Activated naive CD8-positive, alpha-beta T cell (primary cell): ENCODE measurements around the gene CFAP210.

ENCODE experiments used
- H3K27ac Mint-ChIP-seq: one replicate; pipeline ENCODE4 v1.8.0; 2021; ENCODE audit warnings: mixed read lengths
- H3K27me3 Mint-ChIP-seq: one replicate; pipeline ENCODE4 v1.8.0; 2021; ENCODE audit warnings: mixed read lengths
- H3K36me3 Mint-ChIP-seq: one replicate; pipeline ENCODE4 v1.8.0; 2021; ENCODE audit warnings: mixed read lengths
- H3K4me1 Mint-ChIP-seq: one replicate; pipeline ENCODE4 v1.8.0; 2021; ENCODE audit warnings: low read depth, mixed read lengths
- H3K4me3 Mint-ChIP-seq: one replicate; pipeline ENCODE4 v1.8.0; 2021; ENCODE audit warnings: mild to moderate bottlenecking, mixed read lengths
- H3K9me3 Mint-ChIP-seq: one replicate; pipeline ENCODE4 v1.8.0; 2021; ENCODE audit warnings: low read depth, mixed read lengths

CFAP210 gene

DNA sequence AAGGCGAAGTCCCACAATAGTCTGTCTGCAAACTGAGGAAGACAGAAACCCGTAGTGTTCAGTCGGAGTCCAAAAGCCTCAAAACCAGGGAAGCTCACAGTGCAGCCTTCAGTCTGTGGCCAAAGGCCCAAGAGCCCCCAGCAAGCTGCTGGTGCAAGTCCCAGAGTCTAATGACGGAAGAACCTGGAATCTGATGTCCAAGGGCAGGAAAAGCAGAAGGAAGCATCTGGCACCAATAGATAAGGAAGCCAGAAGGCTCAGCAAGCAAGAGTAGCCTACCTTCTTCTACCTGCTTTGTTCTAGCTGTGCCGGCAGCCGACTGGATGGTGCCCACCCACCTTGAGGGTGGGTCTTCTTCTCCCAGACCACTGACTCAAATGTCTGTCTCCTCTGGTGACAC lies 21.8 kb downstream of the CFAP210 start:
- no peak overlapping the region for H3K27ac Mint-ChIP-seq
- peaks cover 10% of the 10 kb centered on the region for H3K27me3 Mint-ChIP-seq
- H3K9me3 Mint-ChIP-seq: no peaks in the 10 kb centered on the region
- no peak overlapping the region for H3K4me3 Mint-ChIP-seq
- no peaks in the 10 kb centered on the region for H3K4me1 Mint-ChIP-seq
- no peaks in the 10 kb centered on the region for H3K36me3 Mint-ChIP-seq

DNA sequence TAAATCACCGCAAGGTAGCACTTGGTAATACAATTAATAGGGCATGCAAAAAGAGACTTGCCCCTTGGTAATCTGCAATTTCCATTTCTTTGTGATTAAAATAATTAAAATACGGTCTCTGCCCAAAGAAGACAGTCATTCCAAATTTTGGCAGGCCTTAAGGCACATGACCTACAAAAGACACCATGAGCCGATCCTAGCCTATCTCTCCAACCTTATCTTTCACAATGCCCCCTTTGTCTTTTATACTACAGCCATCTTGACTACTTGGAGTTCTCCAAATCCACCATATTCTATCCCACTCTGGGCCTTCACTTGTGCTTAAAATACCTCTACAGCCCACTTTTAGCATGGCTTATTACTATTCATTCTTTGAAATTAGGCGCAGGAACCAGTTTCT lies 23.3 kb downstream of the CFAP210 start:
- no peaks in the 10 kb centered on the region for H3K4me1 Mint-ChIP-seq
- H3K9me3 Mint-ChIP-seq: no peaks in the 10 kb centered on the region
- peaks cover 2% of the 10 kb centered on the region for H3K36me3 Mint-ChIP-seq
- H3K27ac Mint-ChIP-seq: no peak overlapping the region
- H3K27me3 Mint-ChIP-seq: peaks cover 12% of the 10 kb centered on the region
- H3K4me3 Mint-ChIP-seq: no peak overlapping the region

DNA sequence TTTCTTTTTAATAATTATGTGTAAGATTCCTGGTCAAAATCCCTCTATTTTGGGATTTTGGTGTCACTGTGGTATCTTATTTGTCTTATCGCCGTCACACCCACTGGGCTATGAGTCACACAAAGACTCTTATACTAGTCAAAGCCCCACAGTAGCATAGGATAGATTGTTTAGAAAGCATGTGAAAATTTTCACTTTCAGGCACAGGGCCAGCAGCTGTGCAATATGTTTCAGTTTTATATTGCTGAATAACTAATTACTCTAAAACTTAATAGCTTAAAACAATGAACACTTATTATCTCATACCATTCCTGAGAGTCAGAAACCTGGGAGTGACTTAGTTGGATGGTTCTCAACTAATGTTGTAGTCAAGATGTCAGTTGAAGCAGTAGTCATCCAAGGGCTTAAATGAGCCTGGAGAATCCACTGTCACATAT lies 24.0 kb downstream of the CFAP210 start:
- Mint-ChIP-seq H3K9me3 (no peaks in the 10 kb centered on the region), H3K27me3 (peaks cover 10% of the 10 kb centered on the region), H3K4me3 (no peak overlapping the region), H3K27ac (no peak overlapping the region), H3K36me3 (peaks cover 2% of the 10 kb centered on the region), H3K4me1 (no peaks in the 10 kb centered on the region)

DNA sequence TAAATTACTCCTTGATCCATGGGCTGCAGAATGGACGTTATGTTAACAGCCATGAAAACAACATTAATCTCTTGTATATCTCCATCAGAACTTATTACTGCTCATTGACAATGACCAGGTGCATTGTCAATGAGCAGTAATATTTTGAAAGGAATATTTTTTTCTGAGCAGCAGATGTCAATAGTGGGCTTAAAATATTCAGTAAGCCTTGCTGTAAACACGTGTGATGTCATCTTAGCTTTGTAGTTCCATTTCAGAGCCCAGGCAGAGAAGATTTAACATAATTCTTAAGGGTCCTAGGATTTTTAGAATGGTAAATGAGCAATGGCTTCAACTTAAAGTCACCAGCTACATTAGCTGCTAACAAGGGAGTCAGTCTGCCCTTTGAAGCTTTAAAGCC lies 26.6 kb downstream of the CFAP210 start:
- H3K36me3 Mint-ChIP-seq: peaks cover 2% of the 10 kb centered on the region
- H3K27ac Mint-ChIP-seq: no peak overlapping the region
- H3K4me3 Mint-ChIP-seq: no peak overlapping the region
- no peaks in the 10 kb centered on the region for H3K4me1 Mint-ChIP-seq
- H3K9me3 Mint-ChIP-seq: no peaks in the 10 kb centered on the region
- peaks cover 5% of the 10 kb centered on the region for H3K27me3 Mint-ChIP-seq

DNA sequence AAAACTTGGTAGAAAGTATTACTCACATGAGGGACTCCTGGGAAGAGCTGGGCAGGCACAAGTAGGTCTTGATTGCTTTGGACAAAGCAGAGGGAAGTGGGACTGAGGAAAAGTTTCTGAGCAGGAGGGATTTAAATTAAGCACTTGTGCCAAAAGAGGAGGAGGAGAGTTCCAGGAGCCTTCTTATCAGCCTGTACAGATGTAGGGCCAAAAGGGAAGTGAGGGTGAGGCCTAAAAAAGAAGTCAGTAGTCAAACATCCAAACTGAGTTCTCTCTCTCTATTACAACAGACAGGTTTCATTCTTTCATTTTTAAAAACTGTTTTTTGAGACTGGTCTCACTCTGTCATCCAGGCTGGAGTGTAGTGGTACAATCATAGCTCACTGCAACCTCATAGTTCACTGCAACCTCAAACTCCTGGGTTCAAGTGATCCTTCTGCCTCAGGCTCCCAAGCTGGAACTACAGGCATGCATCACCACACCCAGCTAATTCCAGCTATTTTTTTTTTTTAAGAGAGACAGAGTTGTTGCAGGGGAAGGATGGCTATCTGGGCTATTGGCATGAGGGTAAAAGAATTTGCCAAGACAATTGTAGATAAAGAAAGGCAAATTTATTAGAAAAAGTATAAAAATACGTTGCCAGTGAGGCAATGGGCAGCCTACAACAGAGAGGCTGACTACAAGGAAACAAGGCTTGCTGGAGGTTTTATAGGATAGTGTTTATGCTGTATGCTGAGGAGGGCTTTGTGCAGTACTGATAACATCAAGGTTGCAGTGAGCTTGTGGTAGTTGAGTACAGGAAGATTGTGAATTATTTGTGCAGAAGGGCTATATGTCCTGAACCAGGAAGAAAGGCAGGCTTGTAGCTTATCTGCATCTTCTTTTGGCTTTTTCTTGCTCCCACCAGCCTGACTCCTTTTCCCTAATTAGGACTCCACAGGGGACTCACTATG lies 29.0 kb downstream of the CFAP210 start:
- no peak overlapping the region for H3K4me3 Mint-ChIP-seq
- H3K27me3 Mint-ChIP-seq: peaks cover 8% of the 10 kb centered on the region
- H3K4me1 Mint-ChIP-seq: no peaks in the 10 kb centered on the region
- peaks cover 2% of the 10 kb centered on the region for H3K36me3 Mint-ChIP-seq
- no peak overlapping the region for H3K27ac Mint-ChIP-seq
- no peaks in the 10 kb centered on the region for H3K9me3 Mint-ChIP-seq

DNA sequence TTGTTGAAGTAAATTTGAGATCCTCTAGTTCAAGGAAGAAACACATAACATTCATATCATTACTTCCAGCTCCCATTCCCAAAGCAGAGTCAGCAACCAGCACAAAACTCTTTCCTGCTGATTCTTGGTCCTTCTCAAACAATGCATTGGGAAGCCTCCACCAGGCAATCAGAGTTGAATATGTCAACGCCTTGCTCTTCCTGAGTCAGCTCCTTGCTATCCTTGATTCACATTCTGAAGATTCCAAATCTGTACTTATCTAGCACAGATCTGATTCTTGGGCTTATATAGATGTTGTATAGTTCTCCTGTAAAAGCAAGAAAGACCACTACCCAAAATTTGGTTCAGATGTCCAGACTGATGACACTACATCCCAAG lies 29.6 kb downstream of the CFAP210 start:
- Mint-ChIP-seq H3K27ac (no peak overlapping the region), H3K36me3 (peaks cover 2% of the 10 kb centered on the region), H3K27me3 (peaks cover 8% of the 10 kb centered on the region), H3K4me1 (no peaks in the 10 kb centered on the region), H3K4me3 (no peak overlapping the region), H3K9me3 (no peaks in the 10 kb centered on the region)

DNA sequence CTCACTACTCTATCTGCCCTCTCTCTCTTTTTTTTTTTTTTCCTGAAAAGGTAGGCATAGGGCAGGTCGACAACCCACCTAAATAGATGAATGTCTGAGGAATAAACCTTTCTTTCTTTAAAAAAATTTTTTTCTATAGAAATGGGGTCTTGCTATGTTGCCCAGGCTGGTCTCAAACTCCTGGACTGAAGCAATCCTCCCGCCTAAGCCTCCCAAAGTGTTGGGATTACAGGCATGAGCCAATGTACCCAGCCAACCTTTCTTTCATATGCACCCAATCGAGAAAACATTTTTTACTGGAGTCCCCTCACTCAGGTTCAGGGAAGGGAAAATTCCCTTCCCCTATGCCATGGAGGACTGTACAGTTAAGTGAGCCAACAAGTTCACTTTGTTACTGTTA lies 31.0 kb downstream of the CFAP210 start:
- Mint-ChIP-seq H3K27me3 (peaks cover 8% of the 10 kb centered on the region), H3K27ac (no peak overlapping the region), H3K36me3 (peaks cover 2% of the 10 kb centered on the region), H3K4me1 (no peaks in the 10 kb centered on the region), H3K4me3 (no peak overlapping the region), H3K9me3 (no peaks in the 10 kb centered on the region)

DNA sequence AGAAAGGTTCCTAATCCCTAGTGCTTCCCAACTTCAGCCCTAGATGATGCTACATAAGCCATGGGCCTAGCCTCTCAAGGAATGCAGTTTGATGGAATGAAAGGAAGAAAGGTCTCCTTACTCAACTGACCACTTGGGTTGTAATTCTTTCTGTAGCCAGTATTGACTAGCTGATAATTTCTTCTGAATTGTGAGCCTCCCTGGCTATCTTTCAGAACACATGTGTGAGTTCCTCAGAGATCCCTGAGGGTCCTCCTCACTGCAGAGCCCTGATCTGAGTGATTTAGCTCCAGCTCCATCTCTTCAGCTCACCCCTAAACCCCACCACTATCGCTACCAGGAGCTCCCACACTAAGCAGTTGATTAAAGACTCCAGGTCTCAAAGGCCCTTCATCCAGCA lies 31.5 kb downstream of the CFAP210 start:
- no peak overlapping the region for H3K27ac Mint-ChIP-seq
- H3K4me3 Mint-ChIP-seq: no peak overlapping the region
- no peaks in the 10 kb centered on the region for H3K9me3 Mint-ChIP-seq
- H3K4me1 Mint-ChIP-seq: no peaks in the 10 kb centered on the region
- H3K36me3 Mint-ChIP-seq: peaks cover 2% of the 10 kb centered on the region
- H3K27me3 Mint-ChIP-seq: peaks cover 8% of the 10 kb centered on the region

DNA sequence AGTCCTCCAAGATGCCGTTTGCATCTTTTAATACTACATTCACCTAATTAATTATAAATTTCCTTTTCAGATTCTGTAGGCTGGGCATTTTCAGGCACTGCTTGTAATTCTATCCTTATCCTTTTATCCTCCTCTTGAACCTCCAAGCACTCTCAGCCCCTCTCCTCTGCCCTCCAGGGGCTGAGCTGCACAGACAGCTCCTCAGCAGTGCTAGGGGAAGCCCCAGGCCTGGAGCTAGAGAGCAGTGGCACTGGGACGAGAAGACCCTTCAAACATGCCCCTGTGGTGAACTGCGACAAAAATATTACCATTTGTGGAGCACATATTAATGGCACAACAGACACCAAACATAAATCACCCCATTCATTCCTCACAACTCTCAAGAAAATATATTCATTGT lies 32.9 kb downstream of the CFAP210 start:
- Mint-ChIP-seq H3K36me3 (no peaks in the 10 kb centered on the region), H3K9me3 (no peaks in the 10 kb centered on the region), H3K4me1 (no peaks in the 10 kb centered on the region), H3K4me3 (no peak overlapping the region), H3K27me3 (peaks cover 6% of the 10 kb centered on the region), H3K27ac (no peak overlapping the region)

DNA sequence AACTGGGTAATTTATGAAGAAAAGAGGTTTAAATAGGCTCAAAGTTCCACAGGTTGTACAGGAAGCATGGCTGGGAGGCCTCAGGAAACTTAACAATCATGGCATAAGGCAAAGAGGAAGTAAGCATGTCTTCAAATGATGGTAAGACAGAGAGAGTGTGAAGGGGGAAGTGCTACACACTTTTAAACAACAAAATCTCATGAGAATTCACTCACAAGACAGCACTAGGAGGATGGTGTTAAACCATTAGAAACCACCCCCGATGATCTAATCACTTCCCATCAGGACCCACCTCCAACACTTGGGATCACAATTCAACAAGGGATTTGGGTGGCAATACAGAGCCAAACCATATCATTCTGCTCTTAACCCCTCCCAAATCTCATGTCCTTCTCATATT lies 34.9 kb downstream of the CFAP210 start:
- Mint-ChIP-seq H3K9me3 (no peaks in the 10 kb centered on the region), H3K27ac (no peak overlapping the region), H3K36me3 (no peaks in the 10 kb centered on the region), H3K4me3 (no peak overlapping the region), H3K27me3 (peaks cover 9% of the 10 kb centered on the region), H3K4me1 (no peaks in the 10 kb centered on the region)

DNA sequence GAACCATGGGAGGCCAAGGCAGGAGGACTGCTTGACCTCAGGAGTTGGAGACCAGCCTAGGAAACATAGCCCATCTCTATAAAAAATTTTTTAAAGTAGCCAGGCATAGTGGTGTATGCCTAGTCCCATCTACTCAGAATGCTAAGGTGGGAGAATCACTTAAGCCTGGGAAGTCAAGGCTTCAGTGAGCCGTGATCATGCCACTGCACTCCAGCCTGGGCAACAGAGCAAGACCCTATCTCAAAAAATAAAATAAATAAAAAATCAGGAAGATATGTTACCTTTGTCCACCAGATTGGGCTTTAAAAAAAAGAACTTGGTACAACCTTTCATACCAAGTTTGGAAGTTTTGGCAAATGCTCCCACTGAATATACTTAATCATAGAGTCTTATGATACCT lies 35.3 kb downstream of the CFAP210 start:
- H3K4me1 Mint-ChIP-seq: no peaks in the 10 kb centered on the region
- H3K27ac Mint-ChIP-seq: no peak overlapping the region
- H3K36me3 Mint-ChIP-seq: no peaks in the 10 kb centered on the region
- H3K4me3 Mint-ChIP-seq: no peak overlapping the region
- no peaks in the 10 kb centered on the region for H3K9me3 Mint-ChIP-seq
- peaks cover 12% of the 10 kb centered on the region for H3K27me3 Mint-ChIP-seq

DNA sequence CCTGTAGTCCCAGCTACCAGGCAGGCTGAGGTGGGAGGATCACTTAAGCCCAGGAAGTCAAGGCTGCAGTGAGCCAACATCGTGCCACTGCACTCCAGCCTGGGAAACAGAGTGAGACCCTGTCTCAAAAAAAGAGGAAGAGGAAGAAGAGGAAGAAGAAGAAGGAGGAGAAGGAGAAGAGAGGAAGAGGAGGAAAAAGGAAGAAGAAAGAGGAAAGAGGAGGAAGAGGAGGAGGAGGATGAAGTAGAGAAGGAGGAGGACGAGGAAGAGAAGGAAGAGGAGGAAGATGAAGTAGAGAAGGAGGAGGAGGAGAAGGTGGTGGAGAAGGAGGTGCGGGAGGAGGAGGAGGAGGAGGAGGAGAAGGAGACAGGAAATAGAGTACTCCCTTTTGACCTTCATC lies 38.0 kb downstream of the CFAP210 start:
- no peaks in the 10 kb centered on the region for H3K9me3 Mint-ChIP-seq
- peaks cover 16% of the 10 kb centered on the region for H3K27me3 Mint-ChIP-seq
- no peak overlapping the region for H3K4me3 Mint-ChIP-seq
- H3K36me3 Mint-ChIP-seq: no peaks in the 10 kb centered on the region
- H3K4me1 Mint-ChIP-seq: no peaks in the 10 kb centered on the region
- no peak overlapping the region for H3K27ac Mint-ChIP-seq

DNA sequence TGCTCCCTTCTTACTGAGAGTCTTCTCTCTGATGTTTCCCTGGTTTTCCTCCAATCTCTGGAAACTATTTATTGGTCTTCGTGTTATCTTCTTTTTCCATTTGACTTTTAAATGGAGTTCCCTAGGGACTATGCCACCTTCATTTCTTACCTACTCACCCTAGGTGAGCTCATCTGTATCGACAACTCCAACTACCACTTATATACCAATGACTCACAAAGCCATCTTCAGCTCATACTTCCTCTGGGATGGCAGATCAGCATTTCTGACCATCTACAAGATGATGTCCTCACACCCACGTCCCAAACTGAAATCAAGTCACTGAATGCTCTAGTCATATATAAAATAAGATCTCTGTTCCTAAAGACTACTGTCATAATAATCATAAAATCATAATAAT lies 40.6 kb downstream of the CFAP210 start:
- no peaks in the 10 kb centered on the region for H3K9me3 Mint-ChIP-seq
- H3K36me3 Mint-ChIP-seq: no peaks in the 10 kb centered on the region
- no peak overlapping the region for H3K4me3 Mint-ChIP-seq
- H3K27ac Mint-ChIP-seq: no peak overlapping the region
- peaks cover 18% of the 10 kb centered on the region for H3K27me3 Mint-ChIP-seq
- no peaks in the 10 kb centered on the region for H3K4me1 Mint-ChIP-seq

DNA sequence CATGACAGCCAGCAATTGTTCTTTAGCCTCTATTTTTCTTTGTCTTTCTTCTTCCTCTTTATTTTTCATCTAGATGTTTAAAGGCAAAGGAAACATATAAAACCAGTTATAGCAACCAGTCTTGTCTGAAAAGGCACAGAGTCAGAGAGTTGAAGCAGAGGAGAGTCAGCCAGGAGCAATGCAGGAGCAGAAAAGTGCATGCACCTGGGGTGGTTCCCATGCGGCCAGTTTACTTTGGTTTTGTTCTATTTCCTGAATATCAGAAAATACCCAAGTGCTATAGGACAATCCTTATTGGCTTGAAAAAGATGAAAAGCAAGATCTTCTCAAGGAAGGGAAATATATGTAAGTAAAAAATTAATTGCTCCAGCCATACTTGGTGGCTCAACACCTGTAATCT lies 44.9 kb downstream of the CFAP210 start:
- no peaks in the 10 kb centered on the region for H3K4me1 Mint-ChIP-seq
- no peak overlapping the region for H3K27ac Mint-ChIP-seq
- H3K9me3 Mint-ChIP-seq: peaks cover 4% of the 10 kb centered on the region
- H3K36me3 Mint-ChIP-seq: no peaks in the 10 kb centered on the region
- H3K4me3 Mint-ChIP-seq: no peak overlapping the region
- peaks cover 14% of the 10 kb centered on the region for H3K27me3 Mint-ChIP-seq

DNA sequence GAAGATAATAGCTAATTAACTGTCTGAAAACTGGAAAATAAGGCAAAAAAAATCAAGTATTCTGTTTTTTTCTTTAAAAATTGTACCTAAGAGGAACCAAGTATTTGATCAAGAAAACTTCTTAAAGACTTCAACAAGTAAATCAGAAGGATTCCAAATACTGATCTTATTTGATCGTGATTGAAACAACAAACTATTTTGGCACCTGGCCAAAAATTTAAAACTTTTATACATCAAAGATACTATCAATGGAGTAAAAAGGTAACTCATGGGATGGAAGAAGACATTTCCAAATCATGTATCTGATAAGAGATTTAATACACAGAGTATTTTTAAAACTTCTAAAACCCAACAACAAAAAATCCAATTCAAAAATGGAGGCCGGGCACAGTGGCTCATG lies 46.7 kb downstream of the CFAP210 start:
- Mint-ChIP-seq H3K9me3 (peaks cover 6% of the 10 kb centered on the region), H3K4me1 (no peaks in the 10 kb centered on the region), H3K27me3 (peaks cover 3% of the 10 kb centered on the region), H3K27ac (no peak overlapping the region), H3K36me3 (no peaks in the 10 kb centered on the region), H3K4me3 (no peak overlapping the region)

DNA sequence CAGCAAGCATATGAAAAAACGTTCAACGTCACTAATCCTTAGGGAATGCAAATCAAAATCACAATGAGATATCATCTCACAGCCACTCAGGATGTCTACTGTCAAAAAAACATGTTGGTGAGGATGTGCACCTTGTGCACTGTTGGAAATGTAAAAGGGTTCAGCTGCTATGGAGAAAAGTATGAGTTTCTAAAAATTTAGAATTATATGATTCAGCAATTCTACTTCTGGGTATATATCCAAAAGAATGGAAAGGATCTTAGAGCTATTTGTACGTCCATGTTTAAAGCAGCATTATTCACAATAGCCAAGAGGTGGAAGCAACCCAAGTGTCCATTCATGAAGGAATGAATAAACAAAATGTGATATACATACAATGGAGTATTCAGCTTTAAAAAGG lies 50.0 kb downstream of the CFAP210 start:
- Mint-ChIP-seq H3K4me3 (no peak overlapping the region), H3K27ac (no peak overlapping the region), H3K4me1 (no peaks in the 10 kb centered on the region), H3K9me3 (peaks cover 10% of the 10 kb centered on the region), H3K27me3 (peaks cover under 1% of the 10 kb centered on the region), H3K36me3 (no peaks in the 10 kb centered on the region)
